SU-DHL-6 (cell line): ENCODE data around the gene NTNG1.

Experiments used
- H2AFZ ChIP-seq: fragments of 200-600 bp; sonication (generic); 2 replicates; pipeline ENCODE4 v1.6.1; 2014; ENCODE audit warnings: low read depth, mild to moderate bottlenecking, moderate library complexity, mixed read lengths, antibody characterized with exemption, low read length; ENCODE audit not compliant: severe bottlenecking
- H3F3A ChIP-seq: fragments of 200-600 bp; shearing (Covaris generic); 2 replicates; pipeline ENCODE4 v1.6.0; 2016; ENCODE audit warnings: antibody characterized with exemption, mild to moderate bottlenecking; ENCODE audit not compliant: insufficient read depth
- H3K27ac ChIP-seq: fragments of 200-600 bp; sonication (generic); 2 replicates; pipeline ENCODE4 v1.5.1; 2016; ENCODE audit warnings: low read depth, mild to moderate bottlenecking, low read length, moderate library complexity, mixed read lengths
- H3K27me3 ChIP-seq: fragments of 200-600 bp; sonication (generic), shearing (Covaris generic); 2 replicates; pipeline ENCODE4 v1.6.0; 2014; ENCODE audit warnings: mild to moderate bottlenecking, low read length
- H3K36me3 ChIP-seq: fragments of 200-600 bp; sonication (generic); 2 replicates; pipeline ENCODE4 v1.6.1; 2014; ENCODE audit warnings: mild to moderate bottlenecking, low read length, mixed read lengths
- H3K4me2 ChIP-seq: fragments of 300-600, 200-600 bp; shearing (Covaris generic), sonication (generic); 2 replicates; pipeline ENCODE4 v1.6.0; 2014; ENCODE audit warnings: low read length, low read depth, mild to moderate bottlenecking; ENCODE audit not compliant: poor library complexity, severe bottlenecking
- H3K4me3 ChIP-seq: fragments of 200-600 bp; sonication (generic); 2 replicates; pipeline ENCODE4 v1.5.1; 2014; ENCODE audit warnings: antibody characterized with exemption, low read length, mild to moderate bottlenecking, mixed read lengths; ENCODE audit not compliant: insufficient read depth, poor library complexity, severe bottlenecking
- H3K79me2 ChIP-seq: fragments of 200-600 bp; sonication (generic); 2 replicates; pipeline ENCODE4 v1.6.1; 2014; ENCODE audit warnings: mild to moderate bottlenecking, low read length, moderate library complexity; ENCODE audit not compliant: insufficient read depth
- H3K9ac ChIP-seq: fragments of 200-600 bp; sonication (generic); 2 replicates; pipeline ENCODE4 v1.7.0; 2014; ENCODE audit warnings: mild to moderate bottlenecking, low read length
- H3K9me2 ChIP-seq: fragments of 200-600 bp; sonication (generic); replicated peaks from 2 replicates; pipeline ENCODE4 v1.6.1; 2014; ENCODE audit warnings: low read length; ENCODE audit not compliant: insufficient read depth
- H3K9me3 ChIP-seq: fragments of 200-600 bp; sonication (generic); 2 replicates; pipeline ENCODE4 v1.6.1; 2014; ENCODE audit warnings: low read length, mixed read lengths; ENCODE audit not compliant: insufficient read depth
- H4K20me1 ChIP-seq: fragments of 200-600 bp; sonication (generic); 2 replicates; pipeline ENCODE4 v1.6.1; 2014; ENCODE audit warnings: low read depth, mild to moderate bottlenecking, antibody characterized with exemption, low read length, moderate library complexity, mixed read lengths
- EZH2phosphoT487 ChIP-seq: fragments of 200-600 bp; sonication (generic), shearing (Covaris generic); conservative IDR thresholded peaks from 2 replicates; pipeline ENCODE4 v1.6.1; 2018; ENCODE audit warnings: mild to moderate bottlenecking, antibody characterized with exemption, low read length, moderate library complexity, mixed read lengths
- TF ChIP-seq, protein P1 (sequence below): fragments of 200-600 bp; sonication (generic); IDR thresholded peaks from one replicate; pipeline ENCODE4 v1.5.1; 2017; ENCODE audit warnings: antibody characterized with exemption, mild to moderate bottlenecking, low read length, moderate library complexity; ENCODE audit not compliant: insufficient read depth, poor library complexity, severe bottlenecking

NTNG1 gene

DNA sequence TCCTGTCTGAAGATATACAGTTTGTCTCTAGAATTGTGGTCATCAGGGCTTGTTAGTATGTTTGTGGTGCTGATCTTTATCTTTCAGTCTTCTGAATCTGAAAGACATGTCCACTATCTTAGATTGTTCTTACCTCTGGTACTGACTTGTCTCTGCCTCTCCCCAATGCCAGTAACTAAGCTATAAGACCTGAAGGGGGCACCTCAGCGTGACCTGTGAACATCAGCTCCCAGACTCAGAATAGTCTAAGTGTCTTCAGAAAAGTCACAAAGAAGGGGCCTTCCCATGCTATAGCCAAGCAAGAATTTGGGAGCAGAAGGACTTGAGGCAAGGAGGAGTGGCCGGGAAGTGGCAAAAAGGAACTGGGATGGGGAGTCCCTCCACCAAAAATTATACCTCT is 178.1 kb downstream of the NTNG1 start:
- H3F3A ChIP-seq, result no peaks in the 10 kb centered on the region
- no peak overlapping the region for H3K9ac ChIP-seq
- peak overlapping the region; percentile 9 for H3K4me2 ChIP-seq
- no peaks in the 10 kb centered on the region for H3K9me3 ChIP-seq
- no peak overlapping the region for H3K27ac ChIP-seq
- no peaks in the 10 kb centered on the region for H3K9me2 ChIP-seq
- no peak overlapping the region for H2AFZ ChIP-seq
- no peaks in the 10 kb centered on the region for H3K36me3 ChIP-seq
- H3K4me3 ChIP-seq, result no peak overlapping the region
- TF ChIP-seq, protein P1, sequence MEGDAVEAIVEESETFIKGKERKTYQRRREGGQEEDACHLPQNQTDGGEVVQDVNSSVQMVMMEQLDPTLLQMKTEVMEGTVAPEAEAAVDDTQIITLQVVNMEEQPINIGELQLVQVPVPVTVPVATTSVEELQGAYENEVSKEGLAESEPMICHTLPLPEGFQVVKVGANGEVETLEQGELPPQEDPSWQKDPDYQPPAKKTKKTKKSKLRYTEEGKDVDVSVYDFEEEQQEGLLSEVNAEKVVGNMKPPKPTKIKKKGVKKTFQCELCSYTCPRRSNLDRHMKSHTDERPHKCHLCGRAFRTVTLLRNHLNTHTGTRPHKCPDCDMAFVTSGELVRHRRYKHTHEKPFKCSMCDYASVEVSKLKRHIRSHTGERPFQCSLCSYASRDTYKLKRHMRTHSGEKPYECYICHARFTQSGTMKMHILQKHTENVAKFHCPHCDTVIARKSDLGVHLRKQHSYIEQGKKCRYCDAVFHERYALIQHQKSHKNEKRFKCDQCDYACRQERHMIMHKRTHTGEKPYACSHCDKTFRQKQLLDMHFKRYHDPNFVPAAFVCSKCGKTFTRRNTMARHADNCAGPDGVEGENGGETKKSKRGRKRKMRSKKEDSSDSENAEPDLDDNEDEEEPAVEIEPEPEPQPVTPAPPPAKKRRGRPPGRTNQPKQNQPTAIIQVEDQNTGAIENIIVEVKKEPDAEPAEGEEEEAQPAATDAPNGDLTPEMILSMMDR, result peak; percentile 42
- no peak for TF ChIP-seq EZH2phosphoT487
- H4K20me1 ChIP-seq, result no peaks in the 10 kb centered on the region
- no peaks in the 10 kb centered on the region for H3K79me2 ChIP-seq
- H3K27me3 ChIP-seq, result no peaks in the 10 kb centered on the region

DNA sequence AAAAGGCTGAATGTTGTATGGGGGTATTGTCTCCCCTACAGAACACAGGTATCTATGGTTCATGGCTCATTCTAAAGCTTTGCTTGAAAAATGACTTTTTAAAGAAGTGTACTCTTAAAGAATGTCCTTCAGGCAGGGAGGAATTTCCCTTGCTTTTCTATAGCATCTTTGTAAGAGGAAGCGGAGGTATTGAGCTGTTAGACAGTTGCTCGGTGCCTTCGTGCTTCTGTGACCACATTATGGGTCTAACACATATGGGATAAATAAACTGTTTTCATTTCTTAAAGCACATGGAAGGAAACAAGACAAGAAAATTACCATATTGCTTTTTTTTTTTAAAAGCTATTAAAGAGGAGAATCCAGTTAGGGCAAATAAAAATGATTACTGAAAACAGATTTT is 182.9 kb downstream of the NTNG1 start:
- no peaks in the 10 kb centered on the region for H3K9me3 ChIP-seq
- no peak overlapping the region for H3K4me3 ChIP-seq
- no peak overlapping the region for H3K9ac ChIP-seq
- no peaks in the 10 kb centered on the region for H3K27me3 ChIP-seq
- TF ChIP-seq EZH2phosphoT487, result no peak
- TF ChIP-seq, protein P1, result no peak
- no peaks in the 10 kb centered on the region for H3F3A ChIP-seq
- H3K36me3 ChIP-seq, result no peaks in the 10 kb centered on the region
- H2AFZ ChIP-seq, result no peak overlapping the region
- H3K79me2 ChIP-seq, result no peaks in the 10 kb centered on the region
- no peak overlapping the region for H3K4me2 ChIP-seq
- H4K20me1 ChIP-seq, result no peaks in the 10 kb centered on the region
- no peak overlapping the region for H3K27ac ChIP-seq
- H3K9me2 ChIP-seq, result no peaks in the 10 kb centered on the region

DNA sequence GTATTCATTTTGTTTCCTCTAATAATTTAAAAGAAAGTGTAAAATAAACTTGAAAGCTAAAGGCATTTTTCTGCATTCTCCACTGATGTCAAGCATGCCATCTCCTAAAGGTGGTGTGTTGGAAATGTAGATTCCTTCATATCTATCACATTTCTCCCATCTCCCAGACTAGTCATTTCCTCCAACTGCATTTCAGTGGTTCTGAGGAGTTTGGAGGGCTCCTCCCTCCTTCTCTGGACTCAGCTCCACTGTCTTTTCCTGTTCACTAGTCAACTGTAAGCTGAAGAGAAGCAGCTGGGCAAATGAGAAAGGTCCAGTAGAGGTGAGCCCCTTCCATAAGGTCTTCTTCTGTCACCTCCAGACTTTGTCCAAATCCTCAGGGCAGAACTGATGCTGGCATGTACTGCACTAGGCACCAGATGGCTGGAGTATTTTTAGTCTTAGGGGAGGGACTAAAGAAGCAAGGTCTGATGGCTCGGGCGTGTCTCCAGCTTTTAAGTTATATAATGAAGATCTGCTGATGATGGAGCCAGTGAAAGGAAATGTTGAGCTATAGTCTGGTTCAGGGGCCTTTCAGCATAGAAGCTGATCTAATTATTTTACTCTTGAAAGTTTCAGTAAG is 186.1 kb downstream of the NTNG1 start:
- no peak for TF ChIP-seq EZH2phosphoT487
- TF ChIP-seq, protein P1, result no peak
- no peak overlapping the region for H3K4me3 ChIP-seq
- no peaks in the 10 kb centered on the region for H3K9me2 ChIP-seq
- H3F3A ChIP-seq, result no peaks in the 10 kb centered on the region
- H4K20me1 ChIP-seq, result no peaks in the 10 kb centered on the region
- peak overlapping the region; percentile 28 for H3K4me2 ChIP-seq
- no peak overlapping the region for H3K9ac ChIP-seq
- H3K79me2 ChIP-seq, result no peaks in the 10 kb centered on the region
- peak overlapping the region; percentile 36 for H2AFZ ChIP-seq
- no peaks in the 10 kb centered on the region for H3K9me3 ChIP-seq
- H3K27ac ChIP-seq, result no peak overlapping the region
- H3K27me3 ChIP-seq, result no peaks in the 10 kb centered on the region
- no peaks in the 10 kb centered on the region for H3K36me3 ChIP-seq
